GM19463 (cell line): ENCODE measurements around the gene CLEC20A.

Experiments
- ATAC-seq: cut with Tn5 transposase; IDR thresholded peaks from one replicate; pipeline ENCODE4 v1.9.1; 2021; ENCODE audit warnings: mild to moderate bottlenecking, moderate library complexity; ENCODE audit not compliant: unreplicated experiment

Gene CLEC20A

DNA sequence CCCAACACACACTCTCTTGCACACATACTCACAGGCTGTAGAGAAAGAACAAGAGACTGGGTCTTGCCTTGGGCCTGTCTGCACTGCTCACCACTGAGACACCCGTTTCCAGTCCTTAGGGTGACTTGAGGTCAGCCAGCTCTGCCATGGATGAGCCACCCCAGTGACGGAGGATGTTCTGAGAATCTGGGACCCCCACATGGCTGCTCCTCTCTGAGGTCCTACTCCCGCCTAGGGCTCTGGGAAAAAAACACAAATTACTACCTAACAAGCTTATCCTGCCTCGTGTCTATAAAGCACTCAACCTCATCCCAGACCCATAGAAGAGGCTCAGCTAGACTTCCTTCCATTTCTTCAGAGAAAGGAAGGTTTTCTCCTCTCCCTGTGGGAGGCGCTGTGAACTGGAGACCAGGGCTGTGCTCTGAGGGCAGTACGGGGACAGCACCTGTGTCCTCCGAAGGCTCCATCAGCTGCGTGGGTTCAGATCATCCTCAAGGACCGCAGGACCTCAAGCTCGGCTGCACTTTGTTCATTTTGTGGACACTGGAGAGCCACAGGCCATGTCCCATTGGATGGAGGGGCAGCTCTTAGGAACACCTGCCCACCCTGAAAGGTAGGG is 4.3 kb upstream of the CLEC20A start:
- ATAC-seq = no peak

- no peak for ATAC-seq
Observed at GRCh38 chr1:178500091-178500770, 3.5 kb upstream of the CLEC20A start.

GRCh38 chr1:178498896-178499675 is 2.3 kb upstream of the CLEC20A start:
- no peak for ATAC-seq

DNA sequence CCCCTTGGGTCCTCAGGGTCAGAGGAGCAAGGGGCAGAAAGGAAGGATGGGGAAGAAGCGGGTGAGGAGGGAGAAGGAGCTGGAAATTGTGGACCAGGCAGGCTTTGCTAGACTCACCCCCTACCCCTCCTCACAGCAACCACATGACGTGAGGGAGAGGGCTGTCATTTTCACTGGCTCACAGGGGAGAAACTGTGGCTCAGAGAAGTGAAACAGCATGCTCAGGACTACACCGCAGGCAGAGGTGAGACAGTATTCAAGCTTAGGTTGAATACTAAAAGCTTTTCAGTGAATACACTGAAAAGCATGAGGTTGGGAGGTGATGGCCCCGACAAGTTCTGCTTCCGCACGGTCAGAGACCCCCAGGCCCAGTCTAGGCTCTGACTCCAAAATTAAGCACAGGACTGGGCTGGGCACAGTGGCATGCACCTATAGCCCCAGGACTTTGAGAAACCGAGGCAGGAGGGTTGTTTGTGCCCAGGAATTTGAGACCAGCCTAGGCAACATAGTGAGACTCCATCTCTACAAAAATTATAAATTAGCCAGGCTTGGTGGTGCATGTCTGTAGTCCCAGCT is 1.2 kb upstream of the CLEC20A start:
- ATAC-seq = no peak

DNA sequence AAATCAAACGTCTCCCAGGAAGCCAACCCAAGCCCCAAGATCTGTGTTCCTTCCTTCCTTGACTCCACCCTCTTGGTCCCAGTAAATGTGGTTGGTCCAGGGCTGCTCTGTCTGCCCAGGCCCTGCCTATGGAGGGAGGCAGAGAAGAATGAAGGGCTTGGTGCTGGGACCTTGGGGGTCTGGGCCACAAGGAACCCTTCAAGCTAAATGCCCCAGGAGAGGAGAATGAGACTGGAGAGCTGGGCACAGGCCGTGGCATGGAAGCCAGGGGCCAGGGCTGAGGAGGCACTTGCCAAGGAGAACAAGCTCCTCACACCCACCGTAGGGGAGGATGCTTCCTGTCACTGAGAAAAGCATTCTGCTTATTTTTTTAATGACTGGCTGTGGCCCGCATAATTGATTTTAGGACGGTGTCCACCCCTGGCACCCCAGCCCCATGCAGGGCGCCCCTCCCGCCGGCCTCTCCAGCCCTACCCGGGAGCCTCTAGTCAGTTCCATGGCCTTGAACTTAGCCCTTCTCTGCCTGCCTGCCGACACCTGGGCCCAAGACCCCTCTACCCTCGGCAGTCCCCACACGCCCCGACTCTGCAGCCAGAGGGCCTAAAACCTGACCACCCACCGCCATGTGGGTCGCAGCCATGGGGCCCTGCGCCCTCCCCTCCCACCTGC is 889 bp downstream of the CLEC20A start:
- no peak for ATAC-seq

DNA sequence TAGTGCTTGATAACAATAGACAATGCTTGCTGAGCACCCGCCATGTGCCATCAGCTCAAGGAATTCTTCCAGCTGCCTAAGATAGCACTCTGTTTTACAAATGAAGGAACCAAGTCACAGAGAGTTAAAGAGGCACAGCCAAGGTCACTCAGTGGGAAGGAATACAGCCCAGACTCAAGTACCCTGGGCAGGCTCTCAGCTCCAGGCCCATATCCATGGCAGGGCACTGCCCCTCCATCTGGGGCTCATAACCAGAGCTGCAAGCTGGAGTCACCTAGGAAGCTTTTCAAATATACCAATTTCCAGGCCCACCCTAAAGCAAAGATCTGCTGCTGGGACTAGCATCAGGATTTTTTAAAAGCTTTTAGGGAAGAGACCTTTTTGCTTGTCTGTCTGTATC is 1.6 kb downstream of the CLEC20A start:
- no peak for ATAC-seq

DNA sequence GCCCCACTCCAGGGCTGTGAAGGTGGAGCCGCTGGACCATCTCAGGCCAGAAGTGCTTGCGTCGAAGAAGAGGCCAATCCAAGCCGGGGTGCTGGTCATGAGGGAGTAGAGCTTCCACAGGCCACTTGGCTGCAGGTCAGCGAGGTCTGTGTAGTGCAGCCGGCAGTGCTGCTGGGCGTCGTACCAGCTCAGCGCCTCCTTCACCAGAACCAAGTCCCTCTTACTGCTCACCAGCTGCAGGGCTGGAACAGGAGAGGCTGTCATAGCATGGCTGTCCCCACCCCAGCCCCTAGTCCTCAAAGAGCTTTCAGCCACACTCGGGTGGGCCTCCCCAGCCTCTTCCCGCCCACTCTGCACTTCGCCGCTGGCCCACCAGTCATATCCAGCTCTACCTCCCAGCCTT is 2.2 kb downstream of the CLEC20A start:
- no peak for ATAC-seq

- no peak for ATAC-seq
Observed at GRCh38 chr1:178493301-178493741, 3.4 kb downstream of the CLEC20A start.

GRCh38 chr1:178492341-178492740 is 4.4 kb downstream of the CLEC20A start:
- ATAC-seq = no peak

GRCh38 chr1:178491721-178492120 is 5.0 kb downstream of the CLEC20A start:
- ATAC-seq = no peak

GRCh38 chr1:178490967-178491366 is 5.8 kb downstream of the CLEC20A start:
- ATAC-seq = no peak

DNA sequence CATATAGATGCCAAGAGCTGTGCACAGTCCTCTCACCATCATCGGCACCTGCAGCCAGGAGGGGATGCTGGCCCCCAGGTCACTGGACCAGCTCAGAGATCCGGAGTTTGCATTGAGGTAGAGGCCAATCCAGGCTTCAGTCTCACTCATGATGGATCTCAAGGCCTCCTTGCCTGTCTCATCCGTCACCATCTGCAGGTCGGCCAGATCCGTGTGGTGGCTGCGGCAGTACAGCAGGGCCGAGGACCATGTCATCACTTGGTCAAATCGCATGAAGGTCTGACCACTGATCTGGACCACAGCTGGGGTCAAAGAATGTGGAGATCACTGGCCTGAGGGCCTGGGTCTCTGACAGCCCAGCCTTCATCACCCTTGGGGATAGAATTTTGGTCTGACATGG is 6.6 kb downstream of the CLEC20A start:
- no peak for ATAC-seq

GRCh38 chr1:178489399-178489798 is 7.4 kb downstream of the CLEC20A start:
- no peak for ATAC-seq

- ATAC-seq = no peak
Observed at GRCh38 chr1:178488393-178488792, 8.4 kb downstream of the CLEC20A start.

DNA sequence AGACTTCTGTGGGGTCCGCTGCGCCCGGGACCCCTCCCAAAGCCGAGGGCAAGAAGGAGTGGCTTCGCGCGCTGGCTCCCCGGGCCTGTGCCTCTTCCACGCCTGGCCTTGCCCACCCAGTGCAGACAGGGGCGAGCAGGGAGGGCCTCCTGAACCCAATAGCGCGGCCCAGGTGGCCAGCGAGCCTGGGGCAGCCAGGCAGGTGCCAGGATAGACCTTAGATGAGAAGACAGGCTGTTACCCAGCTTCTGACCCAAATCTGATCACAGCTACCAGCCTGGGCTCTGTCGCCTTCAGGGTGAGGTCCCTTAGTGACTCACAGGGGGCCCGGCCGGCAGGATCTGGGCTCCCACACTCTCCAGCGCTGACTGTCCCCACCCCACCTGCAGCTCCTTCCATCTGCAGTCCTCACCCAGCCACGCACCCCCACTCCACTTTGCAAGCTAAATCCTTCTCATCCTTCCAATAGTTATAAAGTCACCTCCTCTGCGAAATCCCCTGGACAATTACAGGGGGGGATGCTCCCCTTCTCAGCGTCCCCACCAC is 9.6 kb downstream of the CLEC20A start:
- ATAC-seq = no peak

DNA sequence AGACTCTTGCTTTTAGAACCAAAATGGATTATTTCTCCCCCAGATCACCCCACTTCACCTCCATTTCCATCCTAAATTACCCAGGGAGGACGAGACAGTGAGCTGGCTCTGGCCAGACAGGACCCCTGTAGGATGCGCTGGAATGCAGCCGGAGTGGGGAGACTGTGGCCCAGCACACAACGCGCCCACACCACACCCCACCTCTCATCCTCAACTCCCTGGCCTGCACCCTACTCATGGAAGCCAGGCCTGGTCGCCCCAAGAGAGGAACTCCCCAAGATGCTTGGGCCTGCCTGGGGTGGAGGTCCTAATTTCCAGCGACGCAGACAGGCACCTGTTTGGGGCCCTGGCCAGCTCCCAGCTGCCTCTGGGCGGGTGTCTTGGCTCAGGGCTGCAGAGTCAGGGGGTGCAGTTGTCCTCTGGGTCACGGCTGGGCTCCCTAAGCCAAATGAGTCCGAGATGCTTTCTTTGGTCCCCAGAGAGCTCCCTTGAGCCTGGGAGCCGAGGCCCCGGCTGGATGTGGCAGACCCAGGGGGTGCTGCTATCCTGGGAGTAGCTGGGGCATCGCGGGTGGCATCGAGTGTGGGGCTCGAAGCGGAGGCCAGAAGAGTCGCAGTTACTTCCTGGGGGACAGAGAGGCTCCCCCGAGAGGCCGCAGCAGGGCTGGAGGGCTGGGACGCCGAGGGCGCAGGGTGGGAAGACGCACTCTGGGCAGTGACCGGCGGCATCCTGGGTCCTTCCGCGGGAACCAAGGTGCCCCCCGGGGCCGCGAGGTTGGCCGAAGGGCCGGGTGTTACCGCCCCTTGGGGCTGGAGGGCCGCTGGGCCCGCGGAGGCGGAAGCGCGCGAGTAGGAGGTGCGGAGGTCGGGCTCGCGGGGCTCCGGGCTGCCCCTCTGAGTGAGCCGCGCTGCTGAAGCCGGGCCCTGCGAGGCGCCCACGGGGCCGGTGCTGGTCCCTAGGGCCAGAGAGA is 10.4 kb downstream of the CLEC20A start:
- no peak for ATAC-seq

DNA sequence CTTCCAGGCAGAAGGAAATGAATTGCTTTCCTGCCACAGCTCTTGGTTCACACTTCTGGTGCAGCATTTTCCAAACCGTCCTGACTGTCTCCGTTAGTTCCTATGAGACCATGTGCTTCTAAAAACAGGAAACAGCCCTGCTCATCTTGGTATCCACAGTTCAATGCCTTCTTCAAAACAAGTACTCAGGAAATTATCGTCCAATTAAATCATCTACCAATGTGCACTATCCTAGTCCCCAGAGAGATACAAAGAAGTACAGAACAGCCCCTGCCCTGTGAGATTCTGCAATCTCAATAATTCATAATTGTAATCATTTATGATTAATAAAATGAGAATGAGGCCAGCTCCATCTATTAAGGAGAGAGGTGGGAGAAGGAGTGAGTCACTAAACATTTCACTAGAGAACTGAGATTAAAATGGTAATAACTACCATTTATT is 11.2 kb downstream of the CLEC20A start:
- ATAC-seq = no peak

- ATAC-seq = no peak
Observed at GRCh38 chr1:178484698-178485225, 12.0 kb downstream of the CLEC20A start.

DNA sequence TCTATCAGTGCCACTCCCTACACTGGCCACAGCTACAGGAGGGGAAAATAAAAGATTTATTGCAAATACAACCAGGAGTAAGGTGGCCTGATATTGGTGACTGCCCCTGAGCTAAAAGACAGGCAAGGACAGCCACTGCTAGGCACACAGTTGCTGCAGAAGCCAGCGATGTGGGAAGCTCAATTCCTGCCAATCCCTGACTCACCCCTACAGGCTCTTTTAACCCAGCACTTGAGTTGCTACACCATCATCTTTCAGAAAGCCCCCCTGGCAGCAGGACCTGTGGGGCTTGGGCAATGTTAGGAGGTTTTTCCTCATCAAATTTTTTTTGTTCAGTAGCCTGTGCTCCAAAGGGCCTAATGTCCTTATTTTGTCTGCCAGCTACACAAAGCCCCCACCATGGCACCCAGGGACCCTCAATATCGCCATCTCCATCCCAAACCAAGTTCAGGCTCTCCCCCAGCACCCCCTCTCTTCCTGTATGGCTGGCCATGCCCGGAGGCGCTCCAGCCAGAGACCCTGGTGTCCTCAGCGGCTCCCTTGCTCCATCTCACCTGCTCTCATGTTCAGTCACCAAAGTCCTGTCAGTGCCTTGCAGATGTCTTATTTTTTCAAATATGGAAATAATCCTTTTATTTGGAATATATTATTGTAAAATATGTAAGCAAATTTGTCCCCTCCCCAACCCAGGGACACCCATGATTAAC is 13.4 kb downstream of the CLEC20A start:
- ATAC-seq = no peak
